HUES6 (cell line): ENCODE results near the gene TMBIM6.
"Not testable (repeated sequence)": the region's sequence is repeated elsewhere in the genome, so short reads cannot be mapped to it uniquely, and the experiment has no call there.

Source experiments
- H3K27ac ChIP-seq: 2 replicates; pipeline ENCODE4 v1.7.0; 2013; ENCODE audit warnings: low read depth, mild to moderate bottlenecking, low read length, inconsistent platforms
- H3K27me3 ChIP-seq: 2 replicates; pipeline ENCODE4 v1.6.1; 2013; ENCODE audit warnings: low read length; ENCODE audit not compliant: control insufficient read depth, insufficient read depth
- H3K36me3 ChIP-seq: 2 replicates; pipeline ENCODE4 v1.6.1; 2013; ENCODE audit warnings: low read length; ENCODE audit not compliant: control insufficient read depth, insufficient read depth
- H3K4me1 ChIP-seq: 2 replicates; pipeline ENCODE4 v1.6.1; 2013; ENCODE audit warnings: low read length; ENCODE audit not compliant: control insufficient read depth, insufficient read depth
- H3K4me3 ChIP-seq: 2 replicates; pipeline ENCODE4 v1.5.1; 2013; ENCODE audit warnings: low read depth, low read length
- H3K9ac ChIP-seq: one replicate; pipeline ENCODE4 v1.6.1; 2013; ENCODE audit warnings: mild to moderate bottlenecking, low read length
- H3K9me3 ChIP-seq: 2 replicates; pipeline ENCODE4 v1.6.1; 2013; ENCODE audit warnings: low read depth, low read length; ENCODE audit not compliant: control insufficient read depth, insufficient read depth

TMBIM6 gene

GRCh38 chr12:49750996-49751393, 9.6 kb downstream of the TMBIM6 start:
- Histone ChIP-seq H3K36me3 (peaks cover 47% of the 10 kb centered on the region), H3K9ac (no peak overlapping the region), H3K27ac (peak overlapping the region; percentile 35; the same call in 1 of the 2 replicates)

GRCh38 chr12:49761677-49762467, 20.5 kb downstream of the TMBIM6 start:
- Histone ChIP-seq H3K4me3 (no peak overlapping the region), H3K9ac (no peak overlapping the region), H3K27ac (no peak overlapping the region), H3K4me1 (no peaks in the 10 kb centered on the region), H3K36me3 (peaks cover 79% of the 10 kb centered on the region), H3K27me3 (no peaks in the 10 kb centered on the region), H3K9me3 (no peaks in the 10 kb centered on the region)

More at GRCh38 chr12:49750996-49751393, 9.6 kb downstream of the TMBIM6 start:
- H3K4me1 ChIP-seq: peaks cover 21% of the 10 kb centered on the region
- no peak overlapping the region for H3K4me3 ChIP-seq
- no peaks in the 10 kb centered on the region for H3K27me3 ChIP-seq
- H3K9me3 ChIP-seq: no peaks in the 10 kb centered on the region

- no peaks in the 10 kb centered on the region for H3K9me3 ChIP-seq
- H3K4me3 ChIP-seq: no peak overlapping the region
- H3K36me3 ChIP-seq: peaks cover 73% of the 10 kb centered on the region
- peaks cover 2% of the 10 kb centered on the region; the same call in 1 of the 2 replicates for H3K4me1 ChIP-seq
- H3K9ac ChIP-seq: no peak overlapping the region
- H3K27me3 ChIP-seq: no peaks in the 10 kb centered on the region
- H3K27ac ChIP-seq: no peak overlapping the region
Measured at GRCh38 chr12:49762468-49762847, 21.1 kb downstream of the TMBIM6 start.

GRCh38 chr12:49763006-49763591, 21.7 kb downstream of the TMBIM6 start:
- H3K27ac ChIP-seq: no peak overlapping the region
- no peak overlapping the region for H3K4me3 ChIP-seq
- peaks cover 4% of the 10 kb centered on the region; the same call in 1 of the 2 replicates for H3K4me1 ChIP-seq
- no peaks in the 10 kb centered on the region for H3K9me3 ChIP-seq
- no peak overlapping the region for H3K9ac ChIP-seq
- peaks cover 67% of the 10 kb centered on the region for H3K36me3 ChIP-seq
- no peaks in the 10 kb centered on the region for H3K27me3 ChIP-seq

GRCh38 chr12:49764126-49764525, 22.8 kb downstream of the TMBIM6 start:
- H3K36me3 ChIP-seq: peaks cover 57% of the 10 kb centered on the region
- no peaks in the 10 kb centered on the region for H3K9me3 ChIP-seq
- H3K4me3 ChIP-seq: no peak overlapping the region
- peaks cover 4% of the 10 kb centered on the region; the same call in 1 of the 2 replicates for H3K4me1 ChIP-seq
- H3K27ac ChIP-seq: no peak overlapping the region
- H3K9ac ChIP-seq: no peak overlapping the region
- H3K27me3 ChIP-seq: no peaks in the 10 kb centered on the region

- Histone ChIP-seq H3K27ac (no peak overlapping the region), H3K36me3 (peaks cover 40% of the 10 kb centered on the region), H3K27me3 (no peaks in the 10 kb centered on the region), H3K9me3 (no peaks in the 10 kb centered on the region), H3K4me1 (peaks cover 4% of the 10 kb centered on the region; the same call in 1 of the 2 replicates), H3K9ac (no peak overlapping the region), H3K4me3 (no peak overlapping the region)
Measured at GRCh38 chr12:49766115-49766455, 24.7 kb downstream of the TMBIM6 start.

GRCh38 chr12:49767333-49767732, 26.0 kb downstream of the TMBIM6 start:
- H3K27me3 ChIP-seq: no peaks in the 10 kb centered on the region
- H3K27ac ChIP-seq: no peak overlapping the region
- H3K4me3 ChIP-seq: no peak overlapping the region
- no peak overlapping the region for H3K9ac ChIP-seq
- no peaks in the 10 kb centered on the region for H3K9me3 ChIP-seq
- peaks cover 27% of the 10 kb centered on the region for H3K36me3 ChIP-seq
- H3K4me1 ChIP-seq: peaks cover 4% of the 10 kb centered on the region; the same call in 1 of the 2 replicates

- H3K9me3 ChIP-seq, H3K4me1 ChIP-seq, H3K36me3 ChIP-seq, H3K4me3 ChIP-seq, H3K9ac ChIP-seq, H3K27me3 ChIP-seq, H3K27ac ChIP-seq: not testable (repeated sequence)
Measured at GRCh38 chr12:49773102-49773501, 31.7 kb downstream of the TMBIM6 start.

- H3K4me3 ChIP-seq: no peak overlapping the region
- no peak overlapping the region for H3K9ac ChIP-seq
- no peak overlapping the region for H3K27ac ChIP-seq
- peaks cover 10% of the 10 kb centered on the region; the same call in 1 of the 2 replicates for H3K27me3 ChIP-seq
- no peaks in the 10 kb centered on the region for H3K36me3 ChIP-seq
- no peaks in the 10 kb centered on the region for H3K4me1 ChIP-seq
- H3K9me3 ChIP-seq: no peaks in the 10 kb centered on the region
Measured at GRCh38 chr12:49776413-49776812, 35.1 kb downstream of the TMBIM6 start.

- no peaks in the 10 kb centered on the region for H3K9me3 ChIP-seq
- peaks cover 10% of the 10 kb centered on the region; the same call in 1 of the 2 replicates for H3K27me3 ChIP-seq
- no peak overlapping the region for H3K9ac ChIP-seq
- H3K4me3 ChIP-seq: no peak overlapping the region
- no peaks in the 10 kb centered on the region for H3K4me1 ChIP-seq
- H3K27ac ChIP-seq: no peak overlapping the region
- no peaks in the 10 kb centered on the region for H3K36me3 ChIP-seq
Measured at GRCh38 chr12:49776858-49777257, 35.5 kb downstream of the TMBIM6 start.

GRCh38 chr12:49777341-49777740, 36.0 kb downstream of the TMBIM6 start:
- Histone ChIP-seq H3K9ac (no peak overlapping the region), H3K27ac (no peak overlapping the region), H3K36me3 (no peaks in the 10 kb centered on the region), H3K4me1 (no peaks in the 10 kb centered on the region), H3K9me3 (no peaks in the 10 kb centered on the region), H3K4me3 (no peak overlapping the region), H3K27me3 (peaks cover 10% of the 10 kb centered on the region; the same call in 1 of the 2 replicates)
